D721Med (cell line): Measurements from ENCODE around the gene HSPB9.

Source experiments
- DNase-seq: peaks from one replicate; pipeline ENCODE4 v3.0.0; 2011; ENCODE audit warnings: low spot score; ENCODE audit not compliant: insufficient read length
- FAIRE-seq: peaks from 2 replicates; lab custom pipeline; 2011; peaks lifted over from hg19 to GRCh38; lab: Jason Lieb, UNC
- TF ChIP-seq, protein P1 (sequence below): IDR thresholded peaks from 2 replicates; pipeline ENCODE4 v1.5.1; 2012; ENCODE audit warnings: mild to moderate bottlenecking, control low read depth; ENCODE audit not compliant: insufficient read depth; ENCODE audit errors: missing control alignments

Gene HSPB9

DNA sequence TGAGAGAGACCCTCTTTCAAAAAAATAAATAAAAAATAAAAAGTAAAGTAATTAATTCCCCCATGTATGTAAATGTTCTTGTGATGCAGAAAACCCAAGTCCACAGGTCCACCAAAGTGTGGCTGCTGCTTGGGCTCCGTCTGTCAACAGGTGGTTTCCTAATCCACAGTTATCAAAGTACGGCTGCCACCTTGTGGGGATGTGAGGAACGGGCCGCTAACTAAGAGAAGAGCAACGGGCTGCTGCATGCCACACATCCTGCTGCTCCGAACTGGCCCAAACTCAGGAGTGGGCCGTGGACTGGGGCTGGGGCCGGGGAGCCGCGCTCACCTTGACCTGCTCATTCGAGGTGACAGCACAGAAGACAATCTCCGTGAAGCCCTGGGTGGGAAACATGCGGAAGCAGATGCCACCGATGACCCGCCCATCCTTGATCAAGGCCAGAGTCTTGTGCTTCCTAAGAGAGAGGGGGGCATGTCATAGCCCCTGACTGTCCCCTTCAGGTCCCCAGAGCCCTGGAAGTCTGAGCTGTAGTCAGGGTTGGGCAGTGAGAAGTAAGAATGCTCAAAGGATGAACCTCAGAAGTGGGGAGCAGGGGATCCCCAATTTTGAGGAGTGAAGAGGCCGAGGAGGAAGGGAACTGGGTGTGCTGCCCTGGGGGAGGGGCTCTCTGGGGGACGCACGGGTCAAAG is 5.8 kb upstream of the HSPB9 start:
- peak; percentile 64 for FAIRE-seq
- peak; percentile 83 for DNase-seq
- TF ChIP-seq, protein P1, sequence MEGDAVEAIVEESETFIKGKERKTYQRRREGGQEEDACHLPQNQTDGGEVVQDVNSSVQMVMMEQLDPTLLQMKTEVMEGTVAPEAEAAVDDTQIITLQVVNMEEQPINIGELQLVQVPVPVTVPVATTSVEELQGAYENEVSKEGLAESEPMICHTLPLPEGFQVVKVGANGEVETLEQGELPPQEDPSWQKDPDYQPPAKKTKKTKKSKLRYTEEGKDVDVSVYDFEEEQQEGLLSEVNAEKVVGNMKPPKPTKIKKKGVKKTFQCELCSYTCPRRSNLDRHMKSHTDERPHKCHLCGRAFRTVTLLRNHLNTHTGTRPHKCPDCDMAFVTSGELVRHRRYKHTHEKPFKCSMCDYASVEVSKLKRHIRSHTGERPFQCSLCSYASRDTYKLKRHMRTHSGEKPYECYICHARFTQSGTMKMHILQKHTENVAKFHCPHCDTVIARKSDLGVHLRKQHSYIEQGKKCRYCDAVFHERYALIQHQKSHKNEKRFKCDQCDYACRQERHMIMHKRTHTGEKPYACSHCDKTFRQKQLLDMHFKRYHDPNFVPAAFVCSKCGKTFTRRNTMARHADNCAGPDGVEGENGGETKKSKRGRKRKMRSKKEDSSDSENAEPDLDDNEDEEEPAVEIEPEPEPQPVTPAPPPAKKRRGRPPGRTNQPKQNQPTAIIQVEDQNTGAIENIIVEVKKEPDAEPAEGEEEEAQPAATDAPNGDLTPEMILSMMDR: peak; percentile 99

DNA sequence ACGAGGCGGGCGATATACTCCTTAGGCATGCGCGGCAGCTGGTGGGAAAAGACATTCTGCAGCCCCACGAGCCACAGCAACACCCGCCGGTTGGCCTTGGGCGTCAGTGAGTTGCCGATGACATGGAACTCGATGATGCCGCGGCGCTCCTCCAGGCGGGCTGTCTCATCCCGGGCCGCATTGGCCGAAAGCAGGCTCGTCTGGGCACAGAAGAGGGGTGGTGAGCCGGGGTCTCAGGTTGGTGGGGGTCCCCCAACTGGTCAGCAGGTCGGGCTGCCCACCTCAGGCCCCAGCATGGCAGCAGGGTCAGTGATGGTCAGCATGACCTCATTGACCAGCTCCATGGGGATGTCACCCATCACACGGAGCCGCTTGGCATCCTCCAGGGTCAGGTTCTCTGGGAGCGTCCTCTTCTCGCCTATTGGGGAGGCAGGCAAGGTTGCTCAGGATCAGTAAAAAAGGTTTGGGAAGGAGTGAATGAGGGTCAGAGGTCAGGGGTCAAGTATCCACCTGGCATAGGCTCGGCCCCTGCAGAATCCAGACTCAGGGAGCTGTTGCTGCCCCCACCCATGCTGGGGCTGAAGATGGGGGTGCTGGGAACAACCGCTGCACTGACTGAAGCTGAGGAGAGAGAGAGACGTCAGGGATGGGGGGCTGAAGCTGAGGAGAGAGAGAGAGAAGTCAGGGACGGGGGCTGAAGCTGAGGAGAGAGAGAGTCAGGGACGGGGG is 5.0 kb upstream of the HSPB9 start:
- TF ChIP-seq, protein P1: no peak
- DNase-seq: no peak
- no peak for FAIRE-seq

DNA sequence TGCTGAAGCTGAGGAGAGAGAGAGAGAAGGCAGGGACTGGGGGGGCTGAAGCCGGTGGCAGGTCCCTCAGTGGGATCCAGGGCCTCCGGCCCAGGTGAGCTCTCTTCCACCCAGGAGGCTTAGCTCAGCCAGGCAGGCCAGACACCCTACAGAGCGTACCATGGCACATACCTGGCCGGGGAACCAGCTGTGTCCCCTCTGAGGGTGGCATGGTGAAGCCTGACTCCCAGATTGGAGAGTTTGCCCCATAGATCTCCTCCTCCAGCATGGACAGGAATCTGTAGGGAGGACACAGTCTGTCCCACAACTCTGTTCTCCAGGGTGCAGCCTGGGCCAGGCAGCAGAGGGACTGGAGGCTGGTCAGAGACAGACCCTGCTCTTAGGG is 4.5 kb upstream of the HSPB9 start:
- DNase-seq: no peak
- no peak for FAIRE-seq
- TF ChIP-seq, protein P1: no peak

DNA sequence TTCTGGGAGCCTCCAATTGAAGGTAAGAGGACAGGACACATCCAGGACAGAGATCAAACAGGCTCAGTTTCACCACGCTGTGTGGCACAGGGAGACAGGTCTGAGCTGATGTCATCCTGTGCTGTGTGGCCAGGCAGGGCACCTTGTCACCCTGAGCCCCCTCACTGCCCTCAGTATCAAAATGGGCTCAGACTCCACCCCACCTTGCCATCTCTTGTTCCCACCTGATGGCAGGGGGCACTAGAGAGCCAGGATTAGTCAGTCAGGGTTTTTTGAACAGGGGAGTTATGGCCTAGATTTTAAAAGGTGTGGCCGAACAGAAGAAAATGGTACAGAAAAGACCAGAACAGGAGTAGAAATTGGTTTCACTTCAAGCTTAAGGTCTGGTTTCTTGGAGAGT is 4.1 kb upstream of the HSPB9 start:
- no peak for FAIRE-seq
- DNase-seq: no peak
- TF ChIP-seq, protein P1: peak; percentile 55

DNA sequence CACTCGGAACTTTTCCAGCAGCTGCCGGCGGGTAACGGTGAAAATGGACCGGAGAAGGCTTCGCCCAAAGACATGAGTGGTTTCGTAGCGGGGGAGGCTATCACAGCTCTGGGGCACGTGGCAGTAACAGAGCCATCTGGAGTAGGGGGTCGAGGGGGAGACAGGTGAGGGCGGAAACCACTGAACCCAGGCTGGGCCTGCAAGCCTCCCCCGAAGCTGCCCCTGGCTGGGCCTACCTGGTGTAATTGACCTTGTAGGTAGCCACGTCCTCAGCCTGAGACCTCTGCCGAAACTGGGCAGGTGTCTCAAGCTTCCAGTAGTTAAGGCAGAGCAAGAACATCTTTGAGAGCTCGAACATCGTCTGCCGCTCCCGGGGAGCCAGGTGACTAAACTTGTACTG is 3.3 kb upstream of the HSPB9 start:
- no peak for DNase-seq
- TF ChIP-seq, protein P1: no peak
- FAIRE-seq: no peak

DNA sequence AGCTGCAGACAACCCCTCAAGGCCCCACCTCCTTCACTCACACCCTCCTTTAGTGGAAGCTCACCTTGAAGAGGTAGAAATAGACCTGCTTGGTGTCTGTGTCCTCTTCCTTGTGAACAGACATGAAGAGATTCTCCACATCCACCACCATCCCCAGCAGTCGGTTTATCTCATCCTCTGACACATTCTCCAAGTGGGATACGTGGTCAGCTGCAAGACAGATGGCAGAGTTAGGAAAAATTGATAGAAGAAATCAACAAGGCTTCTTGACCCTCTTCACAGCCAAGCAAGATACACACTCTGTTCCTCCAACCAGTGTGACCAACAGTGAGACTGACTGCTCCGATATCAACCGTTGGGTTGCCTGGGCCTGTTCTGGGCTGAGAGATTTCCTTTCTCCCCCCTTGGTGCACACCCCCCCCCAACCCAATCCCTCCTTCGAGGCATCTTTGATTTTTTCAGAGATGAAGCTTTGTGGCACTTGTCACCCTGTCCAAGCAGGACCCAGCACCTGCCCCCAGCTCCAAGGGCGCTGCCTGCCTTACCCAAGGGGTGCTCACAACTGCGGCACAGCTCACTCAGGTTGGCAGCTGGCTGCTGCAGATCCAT is 2.3 kb upstream of the HSPB9 start:
- no peak for DNase-seq
- TF ChIP-seq, protein P1: no peak
- FAIRE-seq: no peak
